Lung (tissue), 12 donors: ENCODE results near the gene C1QL4. TPM values are rescaled to one million over a fixed set of nuclear protein-coding genes. Genes with fewer than 3 reads are reported as not detected.

Experiments used
- ATAC-seq: fragments of 200-7000 bp; cut with Tn5 transposase; one replicate; pipeline ENCODE4 v1.9.1; 2020; ENCODE audit warnings: moderate number of reproducible peaks; ENCODE audit not compliant: insufficient read depth, low FRiP score
- DNase-seq, 3 donors: peaks; one replicate each; pipeline ENCODE4 v3.0.0-alpha.2; 2013 to 2017
- H3K27ac ChIP-seq, 2 donors: one replicate each; pipeline ENCODE4 v1.5.1; 2013; ENCODE audit warnings: mild to moderate bottlenecking in 2 of 2, moderate library complexity in 2 of 2, control low read depth in 1 of 2, inconsistent platforms in 1 of 2, low read depth in 1 of 2, low read length in 1 of 2
- H3K27me3 ChIP-seq, 3 donors: one replicate each; pipeline ENCODE4 v1.5.1; 2013; ENCODE audit warnings: low read length in 2 of 3; ENCODE audit not compliant: control insufficient read depth in 3 of 3, insufficient read depth in 3 of 3
- H3K36me3 ChIP-seq, 4 donors: one replicate each; pipeline ENCODE4 v1.5.1; 2013; ENCODE audit warnings: low read length in 4 of 4, mild to moderate bottlenecking in 1 of 4, moderate library complexity in 1 of 4; ENCODE audit not compliant: control insufficient read depth in 4 of 4, insufficient read depth in 4 of 4
- H3K4me1 ChIP-seq, 5 donors: one replicate each; pipeline ENCODE4 v1.5.1; 2013; ENCODE audit warnings: low read length in 5 of 5, mild to moderate bottlenecking in 2 of 5, moderate library complexity in 1 of 5; ENCODE audit not compliant: control insufficient read depth in 5 of 5, insufficient read depth in 5 of 5
- H3K4me3 ChIP-seq: one replicate; pipeline ENCODE4 v1.5.1; 2013; ENCODE audit warnings: mild to moderate bottlenecking, control low read depth, moderate library complexity
- H3K9ac ChIP-seq, 2 donors: one replicate each; pipeline ENCODE4 v1.5.1; 2013; ENCODE audit warnings: low read length in 2 of 2, control low read depth in 1 of 2; ENCODE audit not compliant: insufficient read depth in 1 of 2
- H3K9me3 ChIP-seq, 4 donors: one replicate each; pipeline ENCODE4 v1.5.1; 2013; ENCODE audit warnings: low read length in 3 of 4, mild to moderate bottlenecking in 1 of 4, moderate library complexity in 1 of 4; ENCODE audit not compliant: control insufficient read depth in 4 of 4, insufficient read depth in 3 of 4
- WGBS, 2 donors: extraction: QIAGEN DNeasy Blood & Tissue Kit; methylation state at CpG; one replicate each; pipeline ENCODE4 v1.1.7; 2013; 5-methylcytosine and 5-hydroxymethylcytosine counted together
- polyA plus RNA-seq, 2 donors: library from polyadenylated mRNA; stranded (reverse); fragments of 200-250 nt; gene quantifications; one replicate each; pipeline ENCODE4 v1.2.1, GENCODE V29; 2013
- total RNA-seq, 2 donors: library from RNA; depleted of rRNA in 1 of 2; stranded (reverse); fragments of >200 nt in 1 of 2; gene quantifications; one replicate each; pipeline ENCODE4 v1.2.1, GENCODE V29; 2014 to 2021
- TF ChIP-seq, protein P1 (sequence below): IDR thresholded peaks from 2 replicates; pipeline ENCODE4 v1.5.1; 2012; ENCODE audit warnings: mild to moderate bottlenecking; ENCODE audit errors: control extremely low read depth, extremely low read depth
- donor health status: control.
- donor health status: control.
- donor health status: Bipolar disorder and iron deficiency.
- donor health status: healthy.
- donor health status: DM: yes; HTN: yes; CAD: no.

The C1QL4 gene
- total and polyA plus RNA-seq, 4 donors: 0.06 TPM; not detected in 3

DNA sequence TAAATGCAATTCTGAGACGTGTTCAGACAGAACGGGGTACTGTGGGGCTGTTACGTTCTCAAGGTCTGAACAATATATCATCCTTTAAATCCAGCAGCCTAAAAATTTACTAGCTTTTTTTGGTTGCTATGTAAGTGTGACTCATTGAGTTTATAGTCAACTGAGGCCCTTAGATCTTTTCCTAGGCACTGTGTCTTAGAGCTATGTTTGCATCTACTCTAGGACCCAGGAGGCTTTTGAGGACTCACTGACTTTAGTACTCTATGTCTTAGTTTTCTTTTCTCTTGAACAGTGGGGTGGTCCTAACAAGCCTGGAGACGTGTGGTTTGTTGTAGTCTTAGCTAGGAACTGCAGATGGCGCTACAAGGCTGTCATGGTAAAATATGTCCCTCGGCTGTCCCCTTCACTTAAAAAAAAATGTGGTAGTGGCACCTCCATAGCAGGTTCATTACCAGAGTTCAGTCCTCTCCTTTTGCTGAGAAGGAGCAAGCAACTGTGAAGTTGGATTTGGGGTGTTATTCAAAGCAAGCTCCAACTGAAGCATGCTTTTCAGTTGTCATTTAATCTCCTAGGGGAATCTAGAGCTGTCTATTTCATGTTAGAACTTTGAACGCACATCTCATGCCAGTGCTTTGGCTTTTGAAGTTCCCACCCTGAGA is 21.6 kb upstream of the C1QL4 start:
- Histone ChIP-seq H3K4me3 (no peak overlapping the region), H3K9me3 (no peaks in the 10 kb centered on the region), H3K9ac (no peak overlapping the region), H3K4me1 (peaks cover 0 to 6% (median 0%) of the 10 kb centered on the region in 5 donors), H3K27ac (no peak overlapping the region), H3K36me3 (no peaks in the 10 kb centered on the region), H3K27me3 (no peaks in the 10 kb centered on the region)
- ATAC-seq (peak; percentile 62), DNase-seq (peak; percentile 65 to 81 (median 78))
- WGBS, 2 donors: 25 to 35% methylated on average over 7 of the region's 7 CpGs
- TF ChIP-seq, protein P1, sequence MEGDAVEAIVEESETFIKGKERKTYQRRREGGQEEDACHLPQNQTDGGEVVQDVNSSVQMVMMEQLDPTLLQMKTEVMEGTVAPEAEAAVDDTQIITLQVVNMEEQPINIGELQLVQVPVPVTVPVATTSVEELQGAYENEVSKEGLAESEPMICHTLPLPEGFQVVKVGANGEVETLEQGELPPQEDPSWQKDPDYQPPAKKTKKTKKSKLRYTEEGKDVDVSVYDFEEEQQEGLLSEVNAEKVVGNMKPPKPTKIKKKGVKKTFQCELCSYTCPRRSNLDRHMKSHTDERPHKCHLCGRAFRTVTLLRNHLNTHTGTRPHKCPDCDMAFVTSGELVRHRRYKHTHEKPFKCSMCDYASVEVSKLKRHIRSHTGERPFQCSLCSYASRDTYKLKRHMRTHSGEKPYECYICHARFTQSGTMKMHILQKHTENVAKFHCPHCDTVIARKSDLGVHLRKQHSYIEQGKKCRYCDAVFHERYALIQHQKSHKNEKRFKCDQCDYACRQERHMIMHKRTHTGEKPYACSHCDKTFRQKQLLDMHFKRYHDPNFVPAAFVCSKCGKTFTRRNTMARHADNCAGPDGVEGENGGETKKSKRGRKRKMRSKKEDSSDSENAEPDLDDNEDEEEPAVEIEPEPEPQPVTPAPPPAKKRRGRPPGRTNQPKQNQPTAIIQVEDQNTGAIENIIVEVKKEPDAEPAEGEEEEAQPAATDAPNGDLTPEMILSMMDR: peak; percentile 85

DNA sequence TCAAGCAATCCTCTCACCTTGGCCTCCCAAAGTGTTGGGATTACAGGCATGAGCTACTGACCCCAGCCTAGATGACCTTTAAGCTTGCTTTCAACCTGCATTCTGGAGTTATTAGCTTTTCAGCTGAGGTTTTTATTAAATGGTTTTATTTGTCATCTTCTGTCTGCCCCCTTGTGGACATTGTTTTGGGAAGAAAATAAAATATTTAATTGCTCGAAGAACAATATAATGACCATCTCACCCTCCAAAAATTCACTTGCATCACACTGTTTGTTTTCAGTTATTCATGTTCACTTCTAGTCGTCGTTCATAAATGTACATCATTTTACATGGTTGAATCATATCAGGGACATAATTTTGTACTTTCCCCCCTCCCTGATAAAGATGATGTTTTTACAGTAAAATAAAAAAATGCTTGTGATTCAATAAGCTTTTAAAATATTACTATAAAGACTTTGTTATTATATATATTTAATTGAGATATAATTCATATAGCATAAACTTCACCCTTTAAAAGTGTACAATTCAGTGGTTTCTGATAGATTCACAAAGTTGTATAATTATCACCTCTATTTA is 20.2 kb upstream of the C1QL4 start:
- ATAC-seq (no peak), DNase-seq (peak in 2 of 3 donors; percentile 55 to 61)
- H3K27me3 ChIP-seq: no peaks in the 10 kb centered on the region
- TF ChIP-seq, protein P1: no peak
- H3K4me1 ChIP-seq: peaks cover 0 to 6% (median 0%) of the 10 kb centered on the region in 5 donors
- no peaks in the 10 kb centered on the region for H3K9me3 ChIP-seq
- H3K36me3 ChIP-seq: no peaks in the 10 kb centered on the region
- H3K9ac ChIP-seq: no peak overlapping the region
- 14% methylated on average over 3 of the region's 3 CpGs for WGBS, 2 donors
- no peak overlapping the region for H3K4me3 ChIP-seq
- H3K27ac ChIP-seq: no peak overlapping the region

DNA sequence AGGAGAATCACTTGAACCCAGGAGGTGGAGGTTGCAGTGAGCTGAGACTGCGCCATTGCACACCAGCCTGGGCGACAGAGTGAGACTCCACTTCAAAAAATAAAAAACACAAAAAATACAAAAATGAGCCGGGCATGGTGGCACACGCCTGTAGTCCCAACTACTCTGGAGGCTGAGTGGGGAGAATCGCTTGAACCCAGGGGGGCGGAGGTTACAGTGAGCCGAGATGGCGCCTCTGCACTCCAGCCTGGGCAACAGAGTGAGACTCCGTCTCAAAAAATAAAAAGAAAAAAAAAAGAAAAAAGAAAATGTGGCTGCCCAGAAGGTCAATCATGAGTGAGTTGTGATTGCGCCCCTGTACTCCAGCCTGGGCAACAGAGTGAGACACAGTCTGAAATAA is 18.9 kb upstream of the C1QL4 start:
- Histone ChIP-seq H3K27ac (no peak overlapping the region), H3K9ac (no peak overlapping the region), H3K4me1 (peaks cover 0 to 6% (median 0%) of the 10 kb centered on the region in 5 donors), H3K27me3 (no peaks in the 10 kb centered on the region), H3K9me3 (no peaks in the 10 kb centered on the region), H3K4me3 (no peak overlapping the region), H3K36me3 (no peaks in the 10 kb centered on the region)
- no peak for ATAC-seq
- DNase-seq: no peak
- TF ChIP-seq, protein P1: no peak
- 95 to 97% methylated on average over 10 of the region's 10 CpGs for WGBS, 2 donors
